NK-92 (cell line): ENCODE measurements around the gene GPR78.
"Not testable (repeated sequence)": the region's sequence is repeated elsewhere in the genome, so short reads cannot be mapped to it uniquely, and the experiment has no call there.

ENCODE experiments used
- DNase-seq: peaks from one replicate; lab custom pipeline; 2025; ENCODE audit not compliant: unreplicated experiment; lab: John Stamatoyannopoulos, UW

Gene GPR78

DNA sequence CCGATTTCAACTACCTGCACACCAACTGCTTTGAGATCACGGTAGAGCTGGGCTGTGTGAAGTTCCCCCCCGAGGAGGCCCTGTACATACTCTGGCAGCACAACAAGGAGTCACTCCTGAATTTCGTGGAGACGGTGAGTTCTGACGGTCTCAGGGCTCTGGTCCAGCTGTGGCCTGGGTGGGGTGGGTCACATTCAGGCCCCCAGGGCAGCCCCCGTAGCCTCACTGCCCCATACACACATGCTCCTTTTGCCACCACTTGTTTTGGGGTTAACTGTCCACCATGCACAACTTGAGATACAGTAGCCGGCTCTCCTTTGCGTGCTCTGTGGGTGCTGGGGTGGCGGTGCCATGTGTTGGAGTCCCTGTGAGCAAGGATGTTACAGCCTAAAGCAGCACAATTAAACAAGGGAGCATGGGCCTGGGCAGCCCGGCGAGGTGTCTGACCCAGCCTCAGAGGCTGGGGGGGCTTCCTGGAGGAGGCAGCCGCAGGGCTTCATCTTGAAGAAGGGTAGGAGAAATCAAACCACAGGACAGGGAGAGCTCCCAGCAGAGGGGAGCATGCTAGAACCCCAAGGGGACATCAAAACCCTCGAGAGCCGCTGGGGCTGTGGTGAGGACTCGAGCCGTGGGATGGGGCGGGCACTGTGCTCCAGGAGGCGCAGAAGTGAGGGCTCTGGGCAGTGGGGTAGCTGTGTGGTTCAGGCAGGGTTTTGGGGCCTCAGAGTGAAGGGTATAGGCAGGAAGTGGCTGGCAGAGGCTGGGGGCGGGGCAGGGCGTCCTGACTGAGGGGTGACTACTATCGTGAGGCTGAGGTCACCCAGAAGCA is 34.4 kb downstream of the GPR78 start:
- no peak for DNase-seq

DNA sequence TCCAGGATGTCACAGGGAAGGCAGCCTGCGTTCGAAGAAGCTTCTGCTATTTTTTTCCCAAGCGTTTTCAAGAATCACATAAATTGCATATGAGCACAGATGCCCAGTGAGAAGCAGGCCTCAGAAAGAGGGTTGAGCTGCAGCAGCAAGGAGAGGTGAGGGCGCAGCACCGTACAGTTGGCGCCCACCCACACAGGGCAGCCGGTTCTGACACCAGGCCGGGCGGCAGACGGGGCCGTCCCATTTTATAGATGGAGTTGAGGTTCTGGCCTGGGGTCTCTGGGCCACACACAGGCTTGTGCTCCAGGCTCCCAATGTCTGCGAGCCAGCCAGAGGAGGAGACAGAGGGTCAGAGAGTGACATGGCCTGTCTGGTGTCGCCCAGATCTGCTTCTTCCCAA is 35.2 kb downstream of the GPR78 start:
- DNase-seq, result no peak

DNA sequence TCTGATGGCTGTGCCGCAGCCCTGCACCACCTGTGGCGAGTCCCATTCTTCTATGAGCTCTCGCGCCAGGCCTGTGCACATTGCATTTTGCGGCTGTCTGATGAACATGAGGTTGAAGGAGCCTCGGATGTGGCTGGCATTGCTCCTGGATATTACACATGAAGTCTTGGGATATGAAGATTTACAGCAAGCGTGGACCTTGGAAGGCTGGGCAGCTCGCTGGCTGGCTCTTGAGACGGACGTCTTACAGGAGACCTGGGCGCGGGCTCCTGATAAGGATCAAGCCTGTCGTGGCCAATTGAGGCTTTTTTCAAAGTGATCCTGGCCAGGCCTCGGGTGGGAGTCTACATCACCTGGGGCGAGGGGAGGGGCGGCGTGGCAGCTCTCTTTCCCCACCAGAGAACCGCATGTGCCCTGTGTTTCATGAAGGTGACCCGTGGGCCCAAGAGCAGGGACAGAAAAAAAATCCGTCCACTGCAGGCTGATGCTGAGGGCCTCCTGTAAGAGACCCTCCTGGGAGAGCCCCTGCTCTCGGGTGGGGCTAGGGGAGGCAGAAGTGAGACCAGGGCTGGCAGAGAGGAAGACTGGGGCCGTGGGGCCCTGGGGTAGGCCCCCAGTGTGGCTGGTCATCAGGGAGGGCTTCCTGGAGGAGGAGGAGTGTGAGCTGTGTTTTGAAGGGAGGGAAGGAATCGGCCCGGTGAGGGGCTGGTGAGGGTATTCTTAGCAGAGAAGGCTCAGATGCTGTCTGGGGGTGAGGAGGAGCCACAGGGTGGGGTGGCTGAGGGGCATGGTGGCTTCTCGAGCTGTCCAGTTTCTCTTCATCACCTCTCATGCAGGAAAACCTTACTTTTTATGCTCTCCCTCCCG is 36.0 kb downstream of the GPR78 start:
- no peak for DNase-seq

DNA sequence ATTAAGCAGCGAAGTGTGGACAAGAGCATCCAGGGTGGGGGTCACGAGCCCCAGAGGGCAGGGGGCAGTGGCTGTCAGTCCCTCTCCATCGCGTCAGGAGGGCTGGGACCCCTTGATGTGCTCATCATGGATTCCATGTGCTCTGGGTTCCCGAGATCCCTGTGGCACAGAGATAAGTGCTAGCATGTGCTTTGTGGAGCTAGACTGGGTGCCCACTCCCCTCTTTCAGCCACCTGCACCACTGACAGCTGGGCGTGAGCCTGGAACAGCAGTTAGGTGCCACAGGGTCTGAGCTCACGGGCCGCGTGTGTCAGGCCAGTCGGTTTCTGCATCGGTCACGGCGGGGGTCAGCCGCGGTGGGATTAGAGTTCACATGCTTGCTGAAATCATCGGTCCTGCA is 36.6 kb downstream of the GPR78 start:
- DNase-seq, result no peak

- no peak for DNase-seq
Measured at GRCh38 chr4:8617486-8618040, 37.4 kb downstream of the GPR78 start.

- no peak for DNase-seq
Measured at GRCh38 chr4:8618421-8618820, 38.2 kb downstream of the GPR78 start.

DNA sequence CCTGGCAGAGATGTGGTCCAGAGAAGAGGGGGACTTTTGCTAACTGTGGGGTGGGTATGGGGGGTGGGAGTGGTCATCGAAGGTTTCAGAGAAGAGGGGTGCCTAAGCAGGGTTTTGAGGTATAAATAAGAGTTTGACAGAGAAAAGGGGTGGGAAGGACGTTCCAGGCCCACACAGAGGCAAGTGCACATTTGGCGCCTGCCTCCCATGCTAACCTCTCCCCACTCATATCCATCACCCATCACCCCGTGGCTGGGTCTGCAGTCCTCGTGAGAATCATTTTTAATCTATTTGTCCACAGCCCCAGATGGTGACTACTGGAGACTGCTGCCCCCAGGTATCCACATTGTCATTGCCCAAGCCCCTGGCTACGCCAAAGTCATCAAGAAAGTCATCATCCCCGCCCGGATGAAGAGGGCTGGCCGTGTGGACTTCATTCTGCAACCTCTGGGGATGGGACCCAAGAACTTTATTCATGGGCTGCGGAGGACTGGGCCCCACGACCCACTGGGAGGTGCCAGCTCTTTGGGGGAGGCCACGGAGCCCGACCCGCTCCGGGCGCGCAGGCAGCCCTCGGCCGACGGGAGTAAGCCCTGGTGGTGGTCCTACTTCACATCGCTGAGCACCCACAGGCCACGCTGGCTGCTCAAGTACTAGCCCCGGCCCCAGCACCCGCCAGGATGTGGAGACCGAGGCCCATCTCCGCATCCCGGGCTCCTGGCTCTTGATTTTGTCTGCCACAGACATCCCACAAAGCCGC is 38.9 kb downstream of the GPR78 start:
- DNase-seq, result no peak

DNA sequence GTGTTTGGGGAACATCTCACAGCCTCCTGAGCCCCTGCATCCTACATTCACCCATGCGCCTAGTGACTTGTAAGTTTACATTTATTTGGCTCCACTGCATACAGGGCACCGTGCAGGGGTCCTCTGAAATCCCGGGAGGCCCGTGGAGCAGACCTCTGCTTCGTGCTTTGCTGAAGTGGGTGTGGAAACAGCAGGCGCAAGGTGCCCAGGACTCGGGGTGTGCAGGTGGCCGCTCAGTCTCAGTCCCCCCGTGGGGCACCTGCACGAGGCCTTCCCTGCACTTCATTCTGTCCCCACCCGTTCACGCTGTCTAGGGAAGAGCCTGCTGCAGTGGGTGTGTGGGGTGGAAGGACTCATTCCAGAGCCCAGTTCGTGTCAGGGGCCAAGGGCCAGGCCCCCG is 40.9 kb downstream of the GPR78 start:
- DNase-seq, result not testable (repeated sequence)

DNA sequence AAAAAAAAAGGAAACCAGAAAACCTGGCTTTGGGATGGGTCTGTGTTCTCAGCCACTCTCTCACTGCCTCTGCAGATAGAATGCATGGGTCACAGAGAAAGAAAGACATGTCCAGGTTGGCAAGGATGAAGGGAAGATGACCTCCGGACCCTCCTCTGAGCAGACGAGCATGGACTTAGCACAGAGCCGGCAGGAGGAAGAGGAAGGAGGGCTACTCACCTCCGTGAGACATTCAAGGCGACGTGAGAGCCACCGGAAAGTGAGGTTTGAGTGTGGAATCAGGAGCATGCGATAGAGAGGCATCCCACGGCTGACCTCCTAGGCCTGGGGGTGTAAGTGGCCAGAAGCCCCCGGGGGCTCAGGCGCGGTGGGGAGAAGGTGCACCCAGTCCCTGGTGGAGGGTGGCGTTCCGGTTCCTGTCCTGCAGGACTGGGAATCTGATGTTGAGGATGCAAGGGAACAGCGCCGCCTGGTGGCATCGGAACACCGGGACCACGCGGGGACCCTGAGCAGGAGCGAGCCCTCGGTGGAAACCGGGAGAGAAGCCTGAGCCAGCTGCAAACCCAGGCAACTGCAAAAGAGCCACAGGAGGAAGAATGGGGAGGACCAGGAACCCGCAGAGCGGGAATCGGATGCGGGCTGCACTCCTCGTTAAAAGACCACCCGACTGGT is 44.5 kb downstream of the GPR78 start:
- not testable (repeated sequence) for DNase-seq

- DNase-seq, result not testable (repeated sequence)
Measured at GRCh38 chr4:8630240-8630905, 50.2 kb downstream of the GPR78 start.

DNA sequence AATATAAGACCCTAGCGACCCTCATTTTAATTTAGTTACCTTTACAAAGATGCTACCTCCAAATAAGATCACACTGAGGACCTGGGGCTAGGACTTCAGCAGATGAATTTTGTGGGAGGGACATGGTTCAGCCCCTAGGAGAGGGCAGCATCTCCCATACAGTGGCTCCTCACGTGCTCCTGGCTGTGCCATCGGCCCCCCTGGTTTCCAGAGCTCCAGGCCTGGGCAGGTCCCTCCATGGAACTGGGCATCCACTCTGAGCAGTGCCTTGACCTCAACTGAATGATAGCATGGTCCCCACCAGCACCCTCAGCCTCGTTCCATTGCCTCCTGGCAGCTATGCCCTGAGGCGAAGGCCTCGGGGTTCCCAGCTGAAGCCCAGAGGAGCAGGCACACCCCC is 51.7 kb downstream of the GPR78 start:
- DNase-seq, result not testable (repeated sequence)

DNA sequence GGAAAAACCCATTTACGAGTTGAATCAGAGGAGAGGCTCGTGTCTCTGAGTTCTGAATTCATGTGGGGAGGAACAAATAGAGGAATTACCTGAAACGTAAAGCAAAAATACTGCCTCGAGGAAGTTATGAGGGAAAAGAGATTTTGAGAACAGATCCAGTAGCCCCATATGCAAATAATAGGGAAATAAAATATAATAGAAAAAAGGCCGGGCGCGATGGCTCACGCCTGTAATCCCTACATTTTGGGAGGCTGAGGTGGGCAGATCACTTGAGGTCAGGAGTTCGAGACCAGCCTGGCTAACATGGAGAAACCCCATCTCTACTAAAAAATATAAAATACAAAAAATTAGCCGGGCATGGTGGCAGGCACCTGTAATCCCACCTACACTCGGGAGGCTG is 54.6 kb downstream of the GPR78 start:
- not testable (repeated sequence) for DNase-seq

DNA sequence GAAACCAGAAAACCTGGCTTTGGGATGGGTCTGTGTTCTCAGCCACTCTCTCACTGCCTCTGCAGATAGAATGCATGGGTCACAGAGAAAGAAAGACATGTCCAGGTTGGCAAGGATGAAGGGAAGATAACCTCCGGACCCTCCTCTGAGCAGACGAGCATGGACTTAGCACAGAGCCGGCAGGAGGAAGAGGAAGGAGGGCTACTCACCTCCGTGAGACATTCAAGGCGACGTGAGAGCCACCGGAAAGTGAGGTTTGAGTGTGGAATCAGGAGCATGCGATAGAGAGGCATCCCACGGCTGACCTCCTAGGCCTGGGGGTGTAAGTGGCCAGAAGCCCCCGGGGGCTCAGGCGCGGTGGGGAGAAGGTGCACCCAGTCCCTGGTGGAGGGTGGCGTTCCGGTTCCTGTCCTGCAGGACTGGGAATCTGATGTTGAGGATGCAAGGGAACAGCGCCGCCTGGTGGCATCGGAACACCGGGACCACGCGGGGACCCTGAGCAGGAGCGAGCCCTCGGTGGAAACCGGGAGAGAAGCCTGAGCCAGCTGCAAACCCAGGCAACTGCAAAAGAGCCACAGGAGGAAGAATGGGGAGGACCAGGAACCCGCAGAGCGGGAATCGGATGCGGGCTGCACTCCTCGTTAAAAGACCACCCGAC is 55.8 kb downstream of the GPR78 start:
- not testable (repeated sequence) for DNase-seq
